HG03280 (cell line): Measurements from ENCODE around the gene CCDC51.
"Not testable (repeated sequence)": the region's sequence is repeated elsewhere in the genome, so short reads cannot be mapped to it uniquely, and the experiment has no call there.

Experiments used
- ATAC-seq: cut with Tn5 transposase; IDR thresholded peaks from one replicate; pipeline ENCODE4 v1.9.1; 2021; ENCODE audit warnings: mild to moderate bottlenecking, moderate library complexity; ENCODE audit not compliant: unreplicated experiment

The CCDC51 gene

DNA sequence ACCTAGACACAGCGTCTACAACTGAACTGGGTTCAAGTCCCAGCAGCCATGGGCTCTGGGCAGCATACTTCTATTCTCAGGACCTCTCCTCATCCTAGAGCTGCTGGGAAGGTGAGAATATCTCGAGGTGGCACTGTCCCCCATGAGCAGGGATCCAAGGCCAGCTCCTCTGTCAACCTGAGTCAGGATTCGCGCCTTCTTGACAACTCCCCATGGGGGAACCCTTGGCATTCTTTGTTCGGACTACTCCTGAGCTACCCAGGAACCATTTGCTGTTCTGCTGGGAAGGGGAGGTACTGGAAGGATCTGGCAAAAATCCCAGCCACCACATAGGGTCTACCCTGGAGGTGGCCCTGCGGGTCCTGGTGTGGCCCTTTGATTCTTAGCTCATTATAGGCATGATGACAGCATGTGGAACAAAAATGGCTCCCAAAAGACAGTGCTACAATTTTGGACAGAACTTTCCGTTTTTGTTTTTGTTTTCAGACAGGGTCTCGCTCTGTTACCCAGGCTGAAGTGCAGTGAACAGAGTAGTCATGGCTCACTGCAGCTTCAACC lies 32.3 kb downstream of the CCDC51 start:
- ATAC-seq: no peak

DNA sequence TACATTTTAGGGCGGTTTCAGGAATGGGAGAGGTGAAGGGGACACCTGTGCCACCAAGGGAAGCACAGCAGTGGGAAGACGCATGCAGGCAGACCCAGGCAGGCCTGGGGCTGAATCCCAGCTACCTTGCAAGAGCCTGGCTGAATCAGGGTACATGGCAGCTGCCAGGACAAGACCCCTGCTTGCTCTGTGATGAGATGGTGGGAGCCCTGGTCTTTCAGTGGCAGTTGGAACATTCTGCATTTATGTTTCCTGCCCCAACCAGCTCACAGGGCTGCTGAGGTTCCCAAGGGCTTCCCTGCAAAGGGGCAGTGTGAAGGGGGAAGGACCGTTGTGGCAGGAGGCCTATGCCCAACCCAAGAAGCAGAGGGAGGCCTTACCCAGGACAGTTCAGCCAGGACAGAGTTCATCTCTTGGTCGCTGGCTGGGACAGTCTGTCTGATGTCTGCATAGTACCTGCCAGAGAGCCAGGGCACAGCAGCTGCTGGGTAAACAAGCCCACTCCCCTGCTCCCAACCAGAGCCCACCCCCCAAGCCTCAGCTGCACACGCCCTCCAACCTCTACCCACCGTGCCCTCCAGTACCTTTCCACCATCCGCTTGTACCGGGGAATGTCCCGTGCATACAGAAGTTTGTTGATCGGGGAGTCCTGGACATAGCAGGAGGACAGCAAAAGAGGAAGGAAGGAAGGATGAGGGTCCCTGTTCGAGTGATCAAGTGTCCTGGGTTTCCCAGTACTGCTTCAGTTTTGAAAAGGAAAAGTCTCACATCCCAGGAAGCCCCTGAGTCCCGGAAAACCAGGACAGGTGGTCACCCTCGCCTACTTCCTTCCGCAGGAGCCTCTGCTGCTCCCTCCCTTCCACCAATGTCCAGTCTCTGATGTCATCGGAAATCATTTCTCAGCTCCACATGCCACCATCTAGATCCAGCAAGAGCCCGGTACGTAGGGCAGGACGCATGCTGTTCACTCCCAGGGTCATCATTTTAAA lies 33.2 kb downstream of the CCDC51 start:
- no peak for ATAC-seq

DNA sequence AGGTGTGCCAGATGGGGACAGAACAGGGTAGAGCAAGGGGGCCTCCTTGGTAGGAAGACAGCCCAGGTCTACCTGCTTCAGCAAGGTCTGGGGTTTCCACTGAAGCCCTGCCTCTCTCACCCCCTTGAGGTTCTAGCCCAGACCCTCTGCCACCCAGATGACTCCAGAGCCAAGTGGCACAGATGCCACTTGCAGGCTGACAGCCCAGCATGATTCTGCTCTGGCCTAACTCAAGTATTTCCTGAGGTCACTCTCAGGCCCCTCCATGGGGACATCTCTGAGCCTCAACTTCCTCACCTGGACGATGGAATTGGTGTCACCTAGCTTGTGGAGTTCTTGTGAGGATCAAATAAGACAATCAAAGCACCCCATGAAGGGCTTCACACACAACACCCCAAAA lies 33.9 kb downstream of the CCDC51 start:
- no peak for ATAC-seq

DNA sequence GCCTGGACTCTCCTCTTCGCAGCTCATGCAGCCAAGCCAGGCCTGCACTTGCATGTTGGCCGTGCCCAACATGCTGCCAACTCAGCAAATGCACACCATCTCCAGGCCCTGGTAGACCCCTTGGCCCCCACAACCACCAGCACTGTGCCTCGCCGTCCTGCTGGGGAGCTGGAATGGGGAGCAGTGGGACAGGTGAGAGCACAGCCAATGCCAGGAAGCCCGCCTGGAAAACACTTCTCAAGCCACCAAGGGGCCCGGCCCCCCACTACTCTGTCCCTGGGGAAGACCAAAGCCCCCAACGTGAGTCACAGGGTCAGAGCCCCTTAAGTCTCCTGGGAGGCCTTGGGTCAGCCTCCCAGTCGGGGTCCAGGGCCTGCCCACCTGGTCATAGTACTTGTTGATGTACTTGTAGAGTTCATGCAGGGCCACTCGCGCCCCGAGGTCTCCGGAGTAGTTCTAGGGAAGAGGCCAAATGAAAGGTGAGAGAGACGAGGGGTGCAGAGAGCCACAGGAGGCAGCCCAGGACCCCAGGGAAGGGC lies 34.5 kb downstream of the CCDC51 start:
- ATAC-seq: no peak

DNA sequence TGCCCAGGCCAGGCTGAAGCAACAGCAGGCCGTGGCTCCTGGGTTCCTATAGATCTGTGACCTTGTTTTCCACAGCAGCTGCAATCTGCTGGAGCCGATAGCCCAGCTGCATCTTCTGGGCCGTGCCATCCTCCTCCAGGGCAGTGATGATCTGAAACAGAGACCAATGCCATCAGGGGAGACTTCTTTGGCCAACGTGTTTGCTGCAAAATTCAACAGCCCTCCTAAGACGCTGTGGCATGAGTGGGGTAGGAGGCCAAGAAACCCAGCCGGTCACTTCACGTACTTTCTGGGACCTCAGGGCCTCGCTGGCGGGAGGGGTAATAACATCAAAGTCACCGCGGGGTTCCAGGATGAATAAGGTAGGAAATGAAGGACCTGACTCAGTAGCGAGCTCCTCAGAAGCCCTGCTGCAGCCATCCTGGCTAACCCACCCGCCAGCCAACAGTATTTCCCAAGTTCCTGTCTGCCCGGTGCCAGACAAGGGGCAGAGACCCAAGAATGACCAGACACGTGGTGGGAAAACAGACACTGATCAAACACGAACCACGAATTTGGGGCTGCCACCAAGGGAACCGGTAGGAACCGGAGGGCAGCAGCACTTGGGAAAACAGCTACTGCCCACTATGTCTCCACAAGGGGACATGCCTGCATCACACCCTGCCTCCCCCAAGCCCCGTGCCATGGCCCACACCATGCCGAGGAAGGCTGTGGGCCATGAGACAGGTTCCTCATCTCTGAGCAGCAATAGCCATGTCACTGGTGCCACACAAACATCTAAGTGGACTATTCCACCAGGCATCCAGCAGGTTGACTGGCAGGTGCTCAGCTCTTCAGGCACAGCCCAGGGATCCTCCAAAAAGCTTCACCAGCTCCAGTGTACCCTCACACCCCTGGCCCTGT lies 35.2 kb downstream of the CCDC51 start:
- no peak for ATAC-seq

DNA sequence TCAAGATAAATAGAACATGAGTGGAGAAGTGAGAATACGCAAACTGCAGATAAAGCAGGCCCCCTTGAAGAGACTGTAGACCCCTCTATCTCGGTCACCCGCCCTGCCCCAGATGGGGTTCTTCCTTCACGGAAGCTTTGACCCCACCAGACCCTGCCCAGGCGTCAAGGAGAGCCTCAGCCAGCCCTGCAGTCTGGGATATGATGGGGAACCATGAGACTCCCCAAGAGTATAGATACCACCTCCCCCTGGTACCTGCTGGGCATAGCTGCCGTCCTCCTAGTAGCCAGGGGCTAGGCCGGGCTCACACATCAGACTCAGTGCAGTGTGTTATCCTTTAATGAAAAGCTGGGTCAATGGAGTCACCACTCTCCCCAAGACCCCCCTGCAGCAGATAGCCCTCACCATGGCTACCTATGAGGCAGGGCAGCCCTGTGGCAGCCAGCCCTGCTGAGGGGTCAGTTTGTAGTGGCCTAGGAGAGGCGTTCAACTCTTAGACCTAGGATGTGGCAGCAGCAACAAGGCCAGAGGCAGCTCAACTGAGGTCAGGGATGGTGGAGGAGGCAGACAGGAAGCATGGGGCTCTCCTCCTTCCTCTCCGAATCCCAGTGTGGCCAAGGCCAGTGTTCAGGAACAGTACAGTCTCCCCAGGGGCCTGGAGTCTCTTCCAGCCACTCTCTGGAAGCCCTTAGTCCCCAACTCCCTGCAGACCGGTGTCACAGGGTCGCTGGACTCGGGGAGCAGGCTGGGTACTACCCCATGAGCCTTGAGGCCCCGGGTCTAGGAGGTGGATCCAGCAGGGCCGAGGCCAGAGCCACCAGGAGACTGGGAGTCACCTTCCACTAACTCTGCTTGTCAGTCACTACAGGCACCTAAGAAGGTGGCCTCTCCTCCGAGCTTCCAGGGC lies 36.1 kb downstream of the CCDC51 start:
- no peak for ATAC-seq

DNA sequence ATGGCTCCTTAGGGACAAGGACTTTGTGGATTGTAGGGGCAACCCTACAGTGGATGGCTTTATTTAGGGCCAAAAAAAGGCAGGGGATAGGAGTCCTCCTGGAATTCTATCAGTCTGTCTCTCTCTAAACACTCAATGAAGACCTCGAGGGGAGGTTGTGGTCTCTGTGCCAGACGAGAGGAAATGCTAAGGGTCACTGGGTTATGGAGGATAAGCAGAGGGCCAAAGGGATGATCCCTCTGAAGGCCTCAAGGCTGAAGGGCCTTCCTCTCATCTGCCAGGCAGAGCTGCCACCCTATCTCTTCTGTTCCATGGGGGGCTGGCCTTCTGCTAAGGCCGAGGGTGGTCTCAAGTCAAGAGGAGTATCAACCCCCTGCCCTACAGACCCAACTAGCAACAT lies 37.0 kb downstream of the CCDC51 start:
- no peak for ATAC-seq

DNA sequence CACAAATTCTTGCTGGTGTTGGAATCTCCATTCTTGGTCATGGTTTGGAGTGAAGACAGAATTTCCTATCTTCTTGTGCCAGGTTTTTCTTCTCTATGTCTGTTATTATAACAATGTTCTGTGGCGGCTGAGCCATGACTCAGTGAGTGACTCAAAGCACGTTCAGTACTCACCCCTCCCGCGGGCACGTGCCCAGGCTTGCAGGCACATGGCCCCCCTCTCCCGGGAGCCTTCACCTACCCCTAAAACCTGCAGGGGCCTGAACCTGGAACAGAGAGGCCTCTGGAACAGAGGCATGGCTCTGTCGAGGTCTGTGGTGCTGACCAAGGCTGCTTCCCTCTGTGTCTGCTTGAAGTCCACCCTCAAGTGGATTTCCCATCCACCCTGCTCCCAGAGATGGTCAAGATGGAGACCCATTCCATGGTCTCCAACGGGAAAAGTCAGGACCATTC lies 37.6 kb downstream of the CCDC51 start:
- no peak for ATAC-seq

DNA sequence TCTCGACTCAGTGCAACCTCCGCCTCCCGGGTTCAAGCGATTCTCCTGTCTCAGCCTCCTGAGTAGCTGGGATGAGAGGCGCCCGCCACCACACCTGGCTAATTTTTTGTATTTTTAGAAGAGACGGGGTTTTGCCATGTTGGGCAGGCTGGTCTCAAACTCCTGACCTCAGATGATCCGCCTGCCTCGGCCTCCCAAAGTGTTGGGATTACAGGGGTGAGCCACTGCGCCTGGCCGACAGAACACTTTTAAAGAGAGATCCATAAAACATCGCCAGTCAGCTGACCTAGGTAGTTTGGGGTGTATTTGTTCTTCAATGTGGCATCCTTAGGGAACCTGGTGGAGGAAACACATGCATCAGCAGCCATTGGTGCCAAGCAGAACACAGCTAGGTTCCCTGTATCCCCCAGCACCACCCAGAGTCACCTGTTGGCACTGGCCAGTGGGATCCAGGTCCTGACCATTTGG lies 38.5 kb downstream of the CCDC51 start:
- not testable (repeated sequence) for ATAC-seq

DNA sequence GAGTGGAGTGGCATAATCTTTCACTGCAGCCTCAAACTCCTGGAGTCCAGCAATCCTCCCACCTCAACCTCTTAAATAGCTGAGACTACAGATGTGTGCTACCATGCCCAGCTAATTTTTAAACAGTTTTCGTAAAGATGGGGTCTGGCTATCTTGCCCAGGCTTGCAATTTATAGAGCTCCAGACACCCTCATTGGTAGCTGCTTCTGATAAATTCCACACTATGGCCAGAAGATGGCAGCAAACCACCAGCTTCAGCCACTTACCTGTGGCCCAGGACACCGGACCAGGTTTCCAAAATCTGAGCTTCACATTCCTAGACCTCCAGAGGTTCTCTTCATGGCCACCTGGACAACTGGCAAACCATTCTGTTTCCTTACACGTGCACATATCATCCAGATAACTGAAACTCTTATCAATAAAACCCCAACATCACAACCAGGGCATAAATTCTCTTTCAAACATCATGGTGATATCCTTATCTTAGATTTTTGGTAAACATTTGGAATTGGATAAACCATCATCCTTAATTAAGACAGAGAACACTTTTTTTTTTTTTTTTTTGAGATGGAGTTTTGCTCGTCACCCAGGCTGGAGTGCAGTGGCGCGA lies 39.0 kb downstream of the CCDC51 start:
- ATAC-seq: no peak

DNA sequence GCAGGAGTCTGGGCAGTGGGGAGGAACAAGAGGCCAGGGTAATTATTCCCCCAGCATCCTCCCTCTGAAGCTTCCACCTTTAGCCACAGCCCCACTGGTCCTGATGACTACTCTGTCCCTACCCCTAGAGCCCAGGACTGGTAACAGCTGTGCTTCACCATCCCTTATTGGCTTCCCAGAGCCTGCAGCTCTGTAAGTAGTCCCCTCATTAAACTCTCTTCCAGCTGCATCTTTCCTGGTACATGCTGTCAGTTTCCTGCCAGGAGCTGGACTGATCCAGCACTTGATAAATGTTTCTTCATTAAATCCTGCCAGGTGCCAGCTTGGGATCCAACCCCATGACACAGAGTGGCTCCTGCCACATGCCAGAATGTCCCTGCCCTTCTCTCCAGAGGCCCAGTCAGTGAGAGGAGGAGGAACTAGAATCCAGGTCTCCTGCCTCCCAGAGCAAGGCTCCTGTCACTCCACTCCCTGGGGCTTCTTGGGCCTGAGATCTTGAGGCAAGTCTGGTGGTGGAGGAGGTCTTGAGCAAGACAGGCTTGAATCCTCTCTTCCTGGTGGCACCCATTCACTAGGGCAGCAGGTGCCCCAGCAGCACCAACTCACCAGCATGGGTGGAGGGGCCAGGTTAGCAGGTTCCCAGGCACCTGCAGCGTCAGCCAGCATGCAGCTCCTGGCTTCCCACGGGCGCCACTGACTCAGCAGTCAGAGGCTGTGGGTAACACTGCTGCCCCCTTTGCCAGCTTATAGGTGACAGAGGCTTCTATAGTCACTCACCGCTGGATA lies 40.3 kb downstream of the CCDC51 start:
- no peak for ATAC-seq

DNA sequence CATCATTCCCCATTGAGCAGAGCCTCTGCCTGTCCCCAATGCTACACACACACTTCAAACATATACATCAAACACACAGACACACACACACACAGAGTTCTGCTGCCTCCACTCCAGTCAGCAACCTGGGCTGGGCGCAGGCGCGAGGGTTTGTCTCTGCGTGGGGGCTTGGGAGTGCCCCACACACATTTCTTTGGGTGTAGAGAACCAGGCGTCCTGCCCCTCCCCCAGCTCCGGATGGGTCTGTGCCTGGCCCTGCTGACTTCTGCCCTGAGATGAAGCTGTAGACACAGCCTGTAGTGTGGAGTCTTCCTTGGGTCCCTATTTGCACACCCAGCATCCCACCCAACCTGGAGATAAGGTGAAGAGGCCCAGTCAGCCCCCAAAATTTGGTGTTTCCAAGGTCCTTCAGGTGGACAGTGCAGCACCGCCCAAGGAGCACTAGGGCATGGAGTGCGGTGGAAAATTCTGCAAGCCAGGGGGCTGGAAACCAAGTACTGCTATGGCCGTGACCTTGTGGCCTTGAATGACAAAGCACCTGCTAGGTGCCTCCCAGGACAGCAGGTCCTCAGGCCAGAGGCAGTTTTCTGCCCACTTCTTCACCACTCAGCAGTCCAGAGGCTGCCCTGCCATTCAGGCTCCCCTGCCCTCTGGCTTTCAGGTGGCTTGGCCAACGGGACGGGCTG lies 41.1 kb downstream of the CCDC51 start:
- ATAC-seq: no peak

DNA sequence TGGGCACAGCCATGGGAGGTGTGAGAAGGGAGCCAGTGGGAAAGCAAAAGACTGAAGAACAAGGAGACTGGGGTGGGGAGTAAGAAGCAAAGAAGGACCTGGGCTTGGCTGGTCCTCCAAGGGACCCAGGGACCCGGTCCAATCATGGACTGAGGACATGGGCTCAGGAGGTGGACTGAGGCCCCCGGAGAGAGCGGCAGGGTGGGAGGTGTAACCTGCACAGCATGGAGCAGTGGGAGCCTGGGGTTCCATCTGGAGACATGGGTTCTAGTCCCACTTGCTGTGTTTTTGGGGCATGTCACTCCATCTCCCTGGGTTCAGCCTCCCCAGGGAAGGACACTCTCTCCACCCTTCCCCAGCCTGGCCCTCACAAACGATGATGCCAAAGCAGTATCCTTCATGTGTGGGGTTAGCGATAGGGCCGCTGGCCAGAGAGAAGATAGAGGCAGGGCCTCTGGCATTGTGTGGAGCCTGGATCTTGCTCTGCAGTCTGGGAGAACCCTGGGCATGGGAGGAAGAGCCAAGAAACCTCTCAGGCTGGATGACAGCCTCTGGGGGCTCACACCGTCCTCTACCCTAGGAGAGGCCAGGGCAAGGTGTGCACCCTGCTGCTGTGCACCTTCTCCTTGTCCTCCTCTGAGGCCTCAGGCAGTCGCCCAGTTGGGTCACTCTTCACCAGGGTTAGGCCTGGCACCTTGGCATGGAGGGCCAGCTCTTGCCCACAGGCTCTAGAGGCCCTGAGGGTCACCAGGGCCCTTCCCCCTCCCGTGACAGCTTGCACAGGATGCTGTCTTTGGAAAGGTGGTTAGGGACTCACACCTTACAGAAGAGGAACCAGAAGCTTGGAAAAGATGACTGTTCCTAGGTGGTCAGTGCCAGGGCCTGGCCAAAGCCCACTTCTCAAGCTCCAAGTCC lies 41.9 kb downstream of the CCDC51 start:
- ATAC-seq: no peak

DNA sequence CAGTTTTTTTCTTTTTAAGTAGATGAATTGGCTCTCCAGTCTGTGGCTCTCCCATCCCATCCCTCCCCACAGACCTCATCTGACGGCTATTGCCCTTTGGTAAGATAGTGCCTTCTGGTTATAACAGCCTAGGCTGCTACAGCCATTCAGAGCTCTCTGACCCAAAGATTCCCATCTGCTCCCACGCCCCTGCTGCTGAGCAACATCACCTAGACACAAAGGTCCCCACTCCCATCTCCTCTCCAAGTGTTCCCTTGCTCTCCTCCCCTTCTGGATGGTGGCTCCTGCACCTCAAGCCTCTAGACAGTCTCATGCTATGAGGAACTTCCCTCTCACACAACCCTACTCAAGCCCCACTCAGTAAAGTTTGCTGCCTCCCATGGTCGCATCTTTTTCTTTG lies 44.2 kb downstream of the CCDC51 start:
- ATAC-seq: no peak

DNA sequence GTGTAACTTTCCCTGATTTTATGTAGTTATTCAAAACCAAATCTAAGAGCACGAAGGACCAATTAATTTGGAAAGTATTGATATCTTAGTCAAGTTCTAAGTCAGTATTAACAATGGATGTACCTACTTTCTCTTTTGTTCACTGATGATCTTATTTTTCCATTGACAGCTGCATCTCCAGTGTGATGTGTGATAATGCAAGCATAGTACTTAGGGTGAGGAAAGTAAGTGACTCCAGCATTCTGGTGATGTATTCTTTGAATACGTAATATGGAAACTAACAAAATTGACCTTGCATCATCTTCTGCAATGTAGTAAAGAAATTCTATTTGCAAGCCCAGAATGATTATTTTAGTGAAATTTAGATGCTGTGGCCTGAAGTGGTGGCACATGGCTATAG lies 45.5 kb downstream of the CCDC51 start:
- no peak for ATAC-seq

DNA sequence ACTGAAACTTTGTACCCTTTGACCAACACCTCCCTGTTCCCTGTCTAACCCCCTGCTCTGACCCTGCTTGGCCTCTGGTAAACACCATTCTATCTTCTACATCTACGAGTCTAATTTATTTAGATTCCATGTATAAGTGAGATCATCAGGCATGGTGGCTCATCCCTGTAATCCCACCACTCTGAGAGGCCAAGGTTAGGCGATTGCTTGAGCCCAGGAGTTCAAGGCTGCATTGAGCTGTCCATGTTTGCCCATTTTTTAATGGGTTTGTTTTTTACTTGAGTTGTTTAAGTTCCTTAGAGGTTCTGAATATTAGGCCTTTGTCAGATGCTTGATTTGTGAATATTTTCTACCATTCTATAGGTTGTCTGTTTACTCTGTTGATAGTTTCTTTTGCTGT lies 51.0 kb downstream of the CCDC51 start:
- ATAC-seq: no peak

DNA sequence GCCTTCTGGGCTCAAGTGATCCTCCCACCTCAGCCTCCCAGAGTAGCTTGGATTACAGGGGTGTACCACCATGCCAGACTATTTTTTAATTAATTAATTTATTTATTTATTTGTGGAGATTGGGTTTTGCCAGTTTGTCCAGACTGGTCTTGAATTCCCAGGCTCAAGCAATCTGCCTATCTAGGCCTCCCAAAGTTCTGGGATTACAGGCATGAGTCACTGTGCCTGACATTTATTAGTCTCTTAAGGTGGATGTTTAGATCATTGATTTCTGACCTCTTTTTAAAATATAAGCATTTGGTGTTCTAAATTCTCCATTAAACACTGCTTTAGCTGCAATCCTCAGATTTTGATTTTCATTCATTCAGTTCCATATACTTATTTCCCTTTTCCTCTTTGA lies 52.3 kb downstream of the CCDC51 start:
- ATAC-seq: no peak
